Medulla oblongata (tissue), 1 donor: ENCODE measurements around the gene PSD2.

ENCODE experiments used
- DNase-seq: peaks from one replicate; pipeline ENCODE4 v3.0.0-alpha.2; 2015; ENCODE audit errors: extremely low spot score

PSD2 gene

GRCh38 chr5:139872851-139873794 lies 77.5 kb downstream of the PSD2 start:
- DNase-seq: peak; percentile 13

- DNase-seq: no peak
Observed at GRCh38 chr5:139875957-139876356, 80.3 kb downstream of the PSD2 start.

GRCh38 chr5:139877129-139877597 lies 81.6 kb downstream of the PSD2 start:
- DNase-seq: no peak

- peak; percentile 31 for DNase-seq
Observed at GRCh38 chr5:139878093-139878492, 82.5 kb downstream of the PSD2 start.

- DNase-seq: no peak
Observed at GRCh38 chr5:139880416-139881142, 85.0 kb downstream of the PSD2 start.

- no peak for DNase-seq
Observed at GRCh38 chr5:139881143-139881733, 85.6 kb downstream of the PSD2 start.

GRCh38 chr5:139882316-139882715 lies 86.7 kb downstream of the PSD2 start:
- no peak for DNase-seq

- no peak for DNase-seq
Observed at GRCh38 chr5:139882961-139883539, 87.4 kb downstream of the PSD2 start.

GRCh38 chr5:139884144-139884543 lies 88.5 kb downstream of the PSD2 start:
- peak; percentile 45 for DNase-seq

- DNase-seq: no peak
Observed at GRCh38 chr5:139884734-139885133, 89.1 kb downstream of the PSD2 start.

- no peak for DNase-seq
Observed at GRCh38 chr5:139885172-139885856, 89.7 kb downstream of the PSD2 start.

GRCh38 chr5:139885857-139886208 lies 90.2 kb downstream of the PSD2 start:
- no peak for DNase-seq

- DNase-seq: peak; percentile 48
Observed at GRCh38 chr5:139886213-139886612, 90.6 kb downstream of the PSD2 start.

- DNase-seq: peak; percentile 32
Observed at GRCh38 chr5:139888370-139888769, 92.8 kb downstream of the PSD2 start.

- DNase-seq: no peak
Observed at GRCh38 chr5:139889410-139889809, 93.8 kb downstream of the PSD2 start.

GRCh38 chr5:139893873-139894272 lies 98.3 kb downstream of the PSD2 start:
- no peak for DNase-seq
